Omental fat pad (tissue), 4 donors: ENCODE measurements around the gene NHSL1. TPM values are rescaled to one million over a fixed set of nuclear protein-coding genes. Genes with fewer than 3 reads are reported as not detected.

Experiments used
- ATAC-seq: fragments of 150-250 bp; one replicate; pipeline ENCODE4 v1.9.1; 2016; ENCODE audit warnings: mild to moderate bottlenecking, moderate library complexity; ENCODE audit not compliant: low FRiP score
- DNase-seq: peaks from one replicate; pipeline ENCODE4 v3.0.0-alpha.2; 2019; ENCODE audit warnings: low spot score
- CTCF ChIP-seq, 3 donors: fragments of 450-650 bp; IDR thresholded peaks; one replicate each; pipeline ENCODE4 v1.5.1; 2016 to 2017; ENCODE audit warnings: antibody characterized with exemption in 3 of 3, mild to moderate bottlenecking in 3 of 3, moderate library complexity in 2 of 3
- total RNA-seq, 4 donors: library from RNA; depleted of rRNA; stranded (reverse); fragments of >200 nt; gene quantifications; one replicate each; pipeline ENCODE4 v1.1.0, GENCODE V29; 2016

NHSL1 gene
- total RNA-seq, 4 donors from 2014 or later: 15.9 to 23.2 (median 18.4) TPM

- TF ChIP-seq CTCF (IDR thresholded peaks at IDR 0.05): no peak
- no peak for DNase-seq
- no peak for ATAC-seq
Observed at GRCh38 chr6:138515657-138516248, 16.5 kb upstream of the NHSL1 start.

GRCh38 chr6:138514860-138515540 lies 15.7 kb upstream of the NHSL1 start:
- no peak for TF ChIP-seq CTCF (IDR thresholded peaks at IDR 0.05)
- no peak for DNase-seq
- no peak for ATAC-seq

- no peak for DNase-seq
- no peak for ATAC-seq
- TF ChIP-seq CTCF (IDR thresholded peaks at IDR 0.05): no peak
Observed at GRCh38 chr6:138512609-138513008, 13.3 kb upstream of the NHSL1 start.

- no peak for TF ChIP-seq CTCF (IDR thresholded peaks at IDR 0.05)
- ATAC-seq (no peak), DNase-seq (no peak)
Observed at GRCh38 chr6:138510093-138510492, 10.8 kb upstream of the NHSL1 start.

GRCh38 chr6:138509371-138509770 lies 10.1 kb upstream of the NHSL1 start:
- ATAC-seq (no peak), DNase-seq (no peak)
- TF ChIP-seq CTCF (IDR thresholded peaks at IDR 0.05): no peak

- no peak for TF ChIP-seq CTCF (IDR thresholded peaks at IDR 0.05)
- DNase-seq (no peak), ATAC-seq (no peak)
Observed at GRCh38 chr6:138508676-138508988, 9.3 kb upstream of the NHSL1 start.

- no peak for TF ChIP-seq CTCF (IDR thresholded peaks at IDR 0.05)
- no peak for DNase-seq
- no peak for ATAC-seq
Observed at GRCh38 chr6:138507977-138508675, 8.8 kb upstream of the NHSL1 start.
